NCI-H510A (cell line): ENCODE results near the gene GOLT1B.
"Not testable (repeated sequence)": the region's sequence is repeated elsewhere in the genome, so short reads cannot be mapped to it uniquely, and the experiment has no call there.

Source experiments
- DNase-seq: peaks from one replicate; lab custom pipeline; 2025; lab: John Stamatoyannopoulos, UW

The GOLT1B gene

GRCh38 chr12:21501258-21502163 lies at the start of gene GOLT1B, which contains the start of gene RECQL:
Gene GOLT1B, plus strand, starts transcription at chr12:21501789. Its CDS starts 135 bp downstream, at chr12:21501924.
Gene RECQL, minus strand, starts transcription at chr12:21501635. Its CDS starts 2,065 bp downstream, at chr12:21499570.
- DNase-seq, result peak; percentile 93

GRCh38 chr12:21453312-21453852 lies 48.2 kb upstream of the GOLT1B start:
- no peak for DNase-seq

GRCh38 chr12:21456291-21456780 lies 45.3 kb upstream of the GOLT1B start:
- DNase-seq, result no peak

- no peak for DNase-seq
These were observed 42.1 kb upstream of the GOLT1B start for GRCh38 chr12:21459474-21459873.

- DNase-seq, result not testable (repeated sequence)
These were observed 34.3 kb upstream of the GOLT1B start for GRCh38 chr12:21467334-21467733.

GRCh38 chr12:21471294-21471693 lies 30.3 kb upstream of the GOLT1B start:
- no peak for DNase-seq

- no peak for DNase-seq
These were observed 29.3 kb upstream of the GOLT1B start for GRCh38 chr12:21472197-21472823.

GRCh38 chr12:21475552-21475951 lies 26.0 kb upstream of the GOLT1B start:
- no peak for DNase-seq

GRCh38 chr12:21476949-21477348 lies 24.6 kb upstream of the GOLT1B start:
- DNase-seq, result no peak

- no peak for DNase-seq
These were observed 22.7 kb upstream of the GOLT1B start for GRCh38 chr12:21478756-21479455.

- DNase-seq, result peak; percentile 3
These were observed 18.1 kb upstream of the GOLT1B start for GRCh38 chr12:21483531-21483930.

- DNase-seq, result no peak
These were observed 15.6 kb upstream of the GOLT1B start for GRCh38 chr12:21485998-21486397.

GRCh38 chr12:21499765-21500164 lies 1.8 kb upstream of the GOLT1B start:
- no peak for DNase-seq

- no peak for DNase-seq
These were observed 767 bp upstream of the GOLT1B start for GRCh38 chr12:21500786-21501257.

- no peak for DNase-seq
These were observed 541 bp downstream of the GOLT1B start for GRCh38 chr12:21502164-21502496.

- DNase-seq, result no peak
These were observed 1.3 kb downstream of the GOLT1B start for GRCh38 chr12:21502872-21503271.

GRCh38 chr12:21505888-21506287 lies 4.3 kb downstream of the GOLT1B start:
- no peak for DNase-seq

- DNase-seq, result no peak
These were observed 6.3 kb downstream of the GOLT1B start for GRCh38 chr12:21507849-21508248.

GRCh38 chr12:21509768-21510167 lies 8.2 kb downstream of the GOLT1B start:
- DNase-seq, result no peak

GRCh38 chr12:21516281-21516680 lies 14.7 kb downstream of the GOLT1B start:
- DNase-seq, result no peak

- DNase-seq, result no peak
These were observed 16.9 kb downstream of the GOLT1B start for GRCh38 chr12:21518451-21518850.

- no peak for DNase-seq
These were observed 20.0 kb downstream of the GOLT1B start for GRCh38 chr12:21521541-21521940.
